Dermis blood vessel endothelial cell (primary cell): ENCODE measurements around the gene LMO7. TPM values are rescaled to one million over a fixed set of nuclear protein-coding genes. Genes with fewer than 3 reads are reported as not detected.

Experiments
- DNase-seq: peaks from one replicate; pipeline ENCODE4 v3.0.0; 2010
- total RNA-seq: library from RNA; depleted of rRNA; stranded (reverse); fragments of >200 nt; gene quantifications from 2 replicates; pipeline ENCODE4 v1.2.3, GENCODE V29; 2014

The LMO7 gene
- total RNA-seq, result 36.8 and 45.3 TPM in 2 replicates

DNA sequence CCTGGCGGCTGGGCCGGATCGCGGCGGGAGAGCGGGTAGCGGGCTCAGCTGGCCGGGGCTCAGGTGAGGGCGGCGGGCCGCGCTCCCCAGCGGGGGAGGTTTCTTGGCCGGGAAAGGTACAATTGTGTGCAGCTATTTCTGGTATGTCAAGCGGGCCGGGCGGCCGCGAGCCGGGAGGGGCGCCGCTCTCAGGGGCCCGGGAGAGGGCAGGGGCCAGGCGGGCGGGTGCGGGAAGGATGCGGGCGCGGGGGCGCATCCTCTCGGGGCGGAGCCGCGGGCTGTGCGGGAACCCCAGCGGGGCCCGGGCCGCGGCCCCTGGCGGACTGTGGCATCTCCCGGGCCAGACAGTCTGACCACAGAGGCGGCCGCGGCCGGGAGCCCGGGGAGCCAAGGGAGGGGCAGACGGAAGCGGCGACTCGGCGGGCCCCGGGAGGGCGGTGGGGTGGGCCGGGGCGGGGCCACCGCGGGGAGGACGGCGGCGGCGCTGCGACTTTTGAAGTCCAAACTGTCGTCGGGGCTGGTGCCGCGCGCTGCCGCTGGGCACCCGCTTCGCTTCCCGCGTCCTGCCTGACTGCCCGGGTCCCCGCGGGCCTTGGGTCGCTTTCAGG, at the start of gene LMO7:
Gene LMO7 (plus strand): TSS at position 503 of the 608 bp plus-strand sequence. CDS start 328 bp downstream, outside the sequence.
- DNase-seq, result peak; percentile 35

- no peak for DNase-seq
Observed at GRCh38 chr13:75587679-75588078, 48.5 kb upstream of the LMO7 start.

GRCh38 chr13:75596657-75597182, 39.4 kb upstream of the LMO7 start:
- no peak for DNase-seq

DNA sequence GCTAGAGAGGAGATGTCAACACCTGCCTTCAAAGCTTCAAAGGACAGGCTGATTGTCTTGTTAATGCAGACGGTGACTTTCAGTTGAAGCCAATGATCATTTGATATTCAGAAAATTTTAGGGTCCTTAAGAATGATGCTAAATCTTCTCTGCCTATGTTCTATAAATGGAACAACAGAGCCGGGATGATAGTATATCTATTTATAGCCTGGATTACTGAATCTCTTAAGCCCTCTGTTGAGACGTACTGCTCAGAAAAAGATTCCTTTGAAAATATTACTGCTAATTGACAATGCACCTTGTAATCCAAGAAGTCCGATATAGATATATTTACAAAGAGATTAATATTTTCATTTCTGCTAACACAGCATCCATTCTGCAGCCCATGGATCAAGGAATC, 35.8 kb upstream of the LMO7 start:
- DNase-seq, result no peak

DNA sequence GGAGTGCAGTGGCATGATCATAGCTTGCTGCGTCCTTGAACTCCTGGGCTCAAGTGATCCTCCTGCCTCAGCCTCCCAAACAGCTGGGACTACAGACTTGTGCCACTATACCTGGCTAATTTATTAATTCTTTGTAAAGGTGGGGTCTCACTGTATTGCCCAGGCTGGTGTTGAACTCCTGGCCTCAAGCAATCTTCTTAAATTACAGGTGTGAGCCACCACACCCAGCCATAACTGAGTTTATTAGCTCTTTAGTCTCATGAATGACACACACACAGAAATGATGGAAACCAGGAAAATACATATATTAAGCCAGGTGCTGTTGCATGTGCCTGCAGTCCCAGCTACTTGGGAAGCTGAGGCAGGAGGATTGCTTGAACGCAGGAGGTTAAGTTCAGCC, 33.1 kb upstream of the LMO7 start:
- no peak for DNase-seq

DNA sequence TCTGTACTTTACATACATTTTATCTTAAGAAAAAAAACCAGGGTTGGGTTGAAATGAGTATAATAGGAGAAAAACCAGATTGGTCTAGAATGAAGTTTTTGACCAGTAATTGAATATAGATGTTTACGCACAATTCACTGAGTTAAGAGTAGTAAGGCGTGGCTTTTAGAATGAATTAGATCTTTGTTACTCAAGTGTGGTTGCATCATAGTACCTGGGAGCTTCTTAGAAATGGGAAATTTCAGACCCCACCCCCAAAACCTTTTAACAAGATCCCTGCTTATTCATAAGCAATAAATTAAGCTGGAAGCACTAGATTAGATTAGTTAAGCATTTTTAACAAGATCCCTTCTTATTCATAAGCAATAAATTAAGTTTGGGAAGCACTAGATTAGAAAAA, 28.7 kb upstream of the LMO7 start:
- DNase-seq, result no peak

- DNase-seq, result no peak
Observed at GRCh38 chr13:75610466-75610865, 25.7 kb upstream of the LMO7 start.

- no peak for DNase-seq
Observed at GRCh38 chr13:75612354-75612753, 23.8 kb upstream of the LMO7 start.

DNA sequence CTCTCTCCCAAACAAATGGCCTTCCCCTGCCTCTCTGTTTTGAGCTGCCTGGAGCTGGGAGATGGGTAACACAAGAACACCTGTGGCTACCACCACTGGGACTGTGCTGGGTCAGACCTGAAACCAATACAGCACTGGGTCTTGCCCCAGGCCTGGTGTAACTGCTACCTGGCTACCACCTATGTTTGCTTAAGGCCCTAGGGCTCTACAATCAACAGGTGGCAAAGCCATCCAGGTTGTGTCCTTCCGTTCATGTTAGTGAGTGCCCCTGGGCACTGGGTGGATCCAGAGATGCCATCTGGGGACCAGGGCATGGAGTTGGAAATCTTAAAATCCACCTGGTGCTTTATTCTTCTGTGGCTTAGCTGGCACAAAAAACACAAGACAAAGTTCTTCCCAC, 18.9 kb upstream of the LMO7 start:
- no peak for DNase-seq

GRCh38 chr13:75618308-75618707, 17.8 kb upstream of the LMO7 start:
- DNase-seq, result no peak

GRCh38 chr13:75620020-75620419, 16.1 kb upstream of the LMO7 start:
- DNase-seq, result no peak

GRCh38 chr13:75621147-75621546, 15.0 kb upstream of the LMO7 start:
- peak; percentile 24 for DNase-seq

DNA sequence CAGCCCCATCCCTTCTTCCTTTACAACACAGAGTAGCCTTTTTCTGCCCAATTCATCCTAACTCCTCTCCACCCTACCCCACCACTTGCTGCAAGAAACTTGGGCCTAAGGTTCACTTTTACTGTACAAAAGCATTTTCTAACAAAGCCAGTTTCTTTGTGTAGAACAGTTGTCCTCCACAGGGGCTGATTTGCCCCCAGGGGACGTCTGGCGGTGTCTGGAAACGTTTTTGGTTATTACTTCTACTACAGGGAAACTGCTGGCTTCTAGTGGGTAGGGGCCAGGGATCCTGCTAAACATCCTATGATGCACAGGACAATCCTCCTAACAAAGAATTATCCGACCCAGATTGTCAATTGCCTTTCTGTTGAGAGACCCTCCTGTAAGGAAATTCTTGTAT, 7.3 kb upstream of the LMO7 start:
- no peak for DNase-seq

DNA sequence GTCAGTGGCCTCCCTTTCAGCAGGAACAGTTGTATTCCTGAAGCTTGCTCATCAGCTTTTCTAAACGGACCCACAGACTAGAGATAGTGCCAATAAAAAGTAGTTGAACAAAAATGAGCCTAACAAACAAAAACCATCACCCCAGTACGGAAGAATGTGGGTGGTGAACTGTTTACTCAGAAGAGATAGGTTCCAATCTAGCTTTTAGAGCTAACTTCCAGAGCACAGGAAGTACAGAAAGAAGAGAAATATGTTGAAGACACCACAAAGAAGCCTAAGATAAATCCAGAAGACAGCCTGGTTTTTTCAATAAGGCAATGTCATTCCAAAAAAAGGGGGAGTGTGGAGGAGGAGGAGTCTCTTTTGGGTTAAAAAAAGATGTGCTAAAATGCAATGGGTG, 2.8 kb upstream of the LMO7 start:
- no peak for DNase-seq

- DNase-seq, result no peak
Observed at GRCh38 chr13:75635101-75635827, 866 bp upstream of the LMO7 start.

- peak; percentile 34 for DNase-seq
Observed at GRCh38 chr13:75636436-75637180, 478 bp downstream of the LMO7 start.

- DNase-seq, result no peak
Observed at GRCh38 chr13:75637181-75637750, 1.1 kb downstream of the LMO7 start.

DNA sequence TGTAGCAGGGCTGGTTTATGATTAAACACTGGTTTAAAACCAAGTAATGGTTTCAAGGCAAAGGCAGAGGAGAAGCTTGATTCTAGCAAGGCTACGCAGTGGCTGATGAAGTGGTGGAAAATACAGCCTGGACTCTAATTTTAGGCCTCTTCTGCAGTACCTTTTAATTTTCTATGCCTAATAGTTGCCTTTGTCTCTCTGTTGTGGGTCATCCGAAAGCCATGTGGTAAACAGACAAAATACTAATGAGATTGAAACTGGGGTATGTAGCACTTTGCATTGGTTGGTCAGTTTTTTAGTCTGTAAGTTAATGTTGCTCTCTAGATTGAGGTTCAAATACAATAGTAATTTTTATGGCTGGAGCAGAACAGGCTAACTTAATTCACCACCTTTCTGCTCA, 3.3 kb downstream of the LMO7 start:
- DNase-seq, result no peak

- DNase-seq, result no peak
Observed at GRCh38 chr13:75641026-75641425, 4.9 kb downstream of the LMO7 start.

GRCh38 chr13:75643182-75643581, 7.1 kb downstream of the LMO7 start:
- DNase-seq, result no peak

GRCh38 chr13:75643693-75644092, 7.6 kb downstream of the LMO7 start:
- DNase-seq, result no peak

DNA sequence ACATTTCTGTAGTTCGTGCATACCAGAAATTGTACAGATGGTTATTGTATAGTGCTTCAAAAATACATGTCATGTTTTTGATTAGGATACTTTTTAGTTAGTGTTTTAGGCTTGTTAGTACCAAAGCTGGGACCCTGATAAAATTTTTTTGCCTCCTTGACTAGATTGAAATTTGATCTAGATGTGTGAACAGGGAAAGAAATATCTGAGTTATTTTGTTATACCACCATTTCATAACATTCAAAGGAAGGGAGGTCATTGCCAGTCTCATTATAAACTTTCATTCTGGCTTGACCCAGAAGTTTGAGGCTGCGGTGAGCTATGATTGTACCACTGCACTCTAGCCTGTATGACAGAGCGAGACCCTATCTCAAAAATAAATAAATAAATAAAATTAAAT, 9.0 kb downstream of the LMO7 start:
- DNase-seq, result no peak

GRCh38 chr13:75647126-75647784, 11.1 kb downstream of the LMO7 start:
- no peak for DNase-seq
